ENCODE measurements around the gene BAZ2B. TPM values are rescaled to one million over a fixed set of nuclear protein-coding genes. Genes with fewer than 3 reads are reported as not detected.

The BAZ2B gene
- total RNA-seq, 1 donor from 2014 or later = 45.0 TPM

DNA sequence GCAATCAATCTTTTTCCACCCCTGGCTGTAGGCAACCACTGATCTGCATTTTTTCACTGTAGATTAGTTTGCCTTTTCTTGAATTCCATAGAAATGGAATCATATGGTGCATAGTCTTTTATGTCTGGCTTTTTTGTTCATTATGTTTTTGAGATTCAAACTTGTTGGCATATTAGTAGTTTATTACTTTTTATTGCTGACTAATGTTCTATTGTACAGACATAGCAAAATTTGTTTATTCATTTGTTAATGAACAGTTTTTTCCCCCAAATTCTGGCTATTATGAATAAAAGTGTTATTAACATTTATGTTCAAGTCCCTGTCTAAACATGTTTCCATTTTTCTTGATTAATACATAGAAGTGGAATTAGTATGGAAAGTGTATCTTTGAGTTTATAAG is 308.4 kb downstream of the BAZ2B start:
- TF ChIP-seq, protein P1, sequence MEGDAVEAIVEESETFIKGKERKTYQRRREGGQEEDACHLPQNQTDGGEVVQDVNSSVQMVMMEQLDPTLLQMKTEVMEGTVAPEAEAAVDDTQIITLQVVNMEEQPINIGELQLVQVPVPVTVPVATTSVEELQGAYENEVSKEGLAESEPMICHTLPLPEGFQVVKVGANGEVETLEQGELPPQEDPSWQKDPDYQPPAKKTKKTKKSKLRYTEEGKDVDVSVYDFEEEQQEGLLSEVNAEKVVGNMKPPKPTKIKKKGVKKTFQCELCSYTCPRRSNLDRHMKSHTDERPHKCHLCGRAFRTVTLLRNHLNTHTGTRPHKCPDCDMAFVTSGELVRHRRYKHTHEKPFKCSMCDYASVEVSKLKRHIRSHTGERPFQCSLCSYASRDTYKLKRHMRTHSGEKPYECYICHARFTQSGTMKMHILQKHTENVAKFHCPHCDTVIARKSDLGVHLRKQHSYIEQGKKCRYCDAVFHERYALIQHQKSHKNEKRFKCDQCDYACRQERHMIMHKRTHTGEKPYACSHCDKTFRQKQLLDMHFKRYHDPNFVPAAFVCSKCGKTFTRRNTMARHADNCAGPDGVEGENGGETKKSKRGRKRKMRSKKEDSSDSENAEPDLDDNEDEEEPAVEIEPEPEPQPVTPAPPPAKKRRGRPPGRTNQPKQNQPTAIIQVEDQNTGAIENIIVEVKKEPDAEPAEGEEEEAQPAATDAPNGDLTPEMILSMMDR (IDR thresholded peaks at IDR 0.05; ENCODE audit: insufficient read depth, low read length, poor library complexity, severe bottlenecking) = no peak
- no peak for DNase-seq (ENCODE audit: low read depth)
- Histone ChIP-seq H3K27me3 (ENCODE audit: control insufficient read depth, insufficient read depth, low read length) (no peaks in the 10 kb centered on the region), H3K4me3 (ENCODE audit: low read depth, low read length) (no peak overlapping the region), H3K36me3 (ENCODE audit: control insufficient read depth, insufficient read depth, low read length) (no peaks in the 10 kb centered on the region)

DNA sequence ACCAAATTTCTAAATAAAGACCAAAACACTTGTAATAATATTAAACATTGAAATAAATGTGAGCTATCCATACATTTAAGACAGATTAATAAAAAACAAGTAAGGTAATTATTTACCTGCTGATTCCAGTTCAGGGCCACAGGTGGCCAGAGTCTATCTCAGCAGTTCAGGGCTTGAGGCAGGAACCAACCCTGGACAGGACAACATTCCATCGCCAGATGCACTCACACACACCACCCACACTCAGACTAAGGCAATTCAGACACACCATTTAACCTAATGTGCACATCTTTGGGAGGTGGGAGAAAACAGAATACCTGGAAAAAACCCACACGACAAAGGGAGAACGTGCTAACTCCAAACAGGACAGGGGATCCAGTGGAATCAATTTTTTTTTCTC is 315.8 kb downstream of the BAZ2B start:
- H3K36me3 ChIP-seq (ENCODE audit: control insufficient read depth, insufficient read depth, low read length) = no peaks in the 10 kb centered on the region
- no peaks in the 10 kb centered on the region for H3K27me3 ChIP-seq (ENCODE audit: control insufficient read depth, insufficient read depth, low read length)
- TF ChIP-seq, protein P1 (IDR thresholded peaks at IDR 0.05; ENCODE audit: insufficient read depth, low read length, poor library complexity, severe bottlenecking) = no peak
- no peak overlapping the region for H3K4me3 ChIP-seq (ENCODE audit: low read depth, low read length)
- no peak for DNase-seq (ENCODE audit: low read depth)

DNA sequence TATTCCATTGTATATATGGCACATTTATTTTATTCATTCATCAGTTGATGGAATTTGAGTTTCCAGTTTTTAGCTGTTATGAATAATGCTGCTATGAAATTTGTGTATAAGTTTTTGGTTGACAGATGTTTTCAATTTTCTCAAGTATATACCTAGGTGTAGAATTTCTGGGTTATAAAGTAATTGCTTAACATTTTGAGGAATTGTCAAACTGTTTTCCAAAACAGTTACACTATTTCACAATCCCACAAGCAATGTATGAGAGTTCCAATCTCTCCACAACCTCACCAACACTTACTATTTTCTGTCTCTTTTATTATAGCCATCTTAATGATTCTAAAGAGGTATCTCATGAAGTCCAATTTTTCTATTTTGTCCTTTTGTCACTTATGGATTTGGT is 317.4 kb downstream of the BAZ2B start:
- Histone ChIP-seq H3K36me3 (ENCODE audit: control insufficient read depth, insufficient read depth, low read length) (no peaks in the 10 kb centered on the region), H3K27me3 (ENCODE audit: control insufficient read depth, insufficient read depth, low read length) (no peaks in the 10 kb centered on the region), H3K4me3 (ENCODE audit: low read depth, low read length) (no peak overlapping the region)
- DNase-seq (ENCODE audit: low read depth) = no peak
- TF ChIP-seq, protein P1 (IDR thresholded peaks at IDR 0.05; ENCODE audit: insufficient read depth, low read length, poor library complexity, severe bottlenecking) = no peak

DNA sequence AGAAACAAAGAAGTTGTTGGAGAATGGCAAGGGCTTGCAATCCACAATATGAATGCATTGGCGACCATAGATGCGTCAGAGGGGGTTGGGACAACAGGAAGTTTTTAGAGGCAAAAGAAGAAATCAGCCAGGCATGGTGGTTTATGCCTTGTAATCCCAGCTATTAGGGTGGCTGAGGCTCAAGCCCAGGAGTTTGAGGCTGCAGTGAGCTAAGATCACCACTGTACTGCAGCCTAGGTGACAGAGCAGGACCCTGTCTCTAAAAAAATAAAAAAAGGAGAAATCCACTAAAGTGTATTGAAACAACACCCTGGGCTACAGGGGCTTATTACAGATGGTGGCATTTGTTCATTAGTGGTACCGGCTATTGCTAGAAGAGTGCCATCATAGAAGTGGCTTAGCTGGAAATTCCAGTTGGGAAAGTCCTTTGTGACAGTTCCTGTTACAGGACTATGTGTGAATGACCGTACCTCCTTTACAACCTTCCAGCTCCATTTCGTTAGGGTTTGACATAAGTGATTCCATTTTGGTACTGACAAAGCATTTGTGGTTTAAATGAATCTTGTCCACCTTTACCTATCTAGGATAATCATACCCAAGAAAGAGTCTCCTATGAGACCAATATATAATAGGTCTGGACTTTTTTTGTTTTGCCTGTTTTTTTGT is 319.2 kb downstream of the BAZ2B start:
- H3K4me3 ChIP-seq (ENCODE audit: low read depth, low read length) = no peak overlapping the region
- TF ChIP-seq, protein P1 (IDR thresholded peaks at IDR 0.05; ENCODE audit: insufficient read depth, low read length, poor library complexity, severe bottlenecking) = no peak
- H3K27me3 ChIP-seq (ENCODE audit: control insufficient read depth, insufficient read depth, low read length) = no peaks in the 10 kb centered on the region
- H3K36me3 ChIP-seq (ENCODE audit: control insufficient read depth, insufficient read depth, low read length) = no peaks in the 10 kb centered on the region
- no peak for DNase-seq (ENCODE audit: low read depth)

DNA sequence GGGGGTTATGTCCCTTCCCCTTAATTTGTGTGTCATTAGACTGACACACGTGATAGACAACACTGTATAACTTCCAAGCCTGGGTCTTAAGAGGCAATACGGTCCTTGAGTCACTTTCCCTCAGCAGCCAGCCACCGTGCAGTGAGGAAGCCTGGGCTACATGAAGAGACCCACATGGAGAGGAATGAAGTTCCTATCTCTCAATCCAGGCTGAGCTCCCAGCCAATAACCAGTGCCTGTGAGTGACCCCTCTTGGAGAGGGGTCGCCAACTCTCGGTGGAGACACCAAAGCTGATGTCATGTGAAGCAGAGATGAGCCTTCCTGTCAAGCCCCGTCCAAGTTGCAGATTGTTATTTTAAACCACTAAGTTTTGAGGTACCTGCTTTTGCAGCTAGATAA is 324.2 kb downstream of the BAZ2B start:
- Histone ChIP-seq H3K27me3 (ENCODE audit: control insufficient read depth, insufficient read depth, low read length) (no peaks in the 10 kb centered on the region), H3K36me3 (ENCODE audit: control insufficient read depth, insufficient read depth, low read length) (no peaks in the 10 kb centered on the region), H3K4me3 (ENCODE audit: low read depth, low read length) (no peak overlapping the region)
- no peak for DNase-seq (ENCODE audit: low read depth)
- TF ChIP-seq, protein P1 (IDR thresholded peaks at IDR 0.05; ENCODE audit: insufficient read depth, low read length, poor library complexity, severe bottlenecking) = no peak

DNA sequence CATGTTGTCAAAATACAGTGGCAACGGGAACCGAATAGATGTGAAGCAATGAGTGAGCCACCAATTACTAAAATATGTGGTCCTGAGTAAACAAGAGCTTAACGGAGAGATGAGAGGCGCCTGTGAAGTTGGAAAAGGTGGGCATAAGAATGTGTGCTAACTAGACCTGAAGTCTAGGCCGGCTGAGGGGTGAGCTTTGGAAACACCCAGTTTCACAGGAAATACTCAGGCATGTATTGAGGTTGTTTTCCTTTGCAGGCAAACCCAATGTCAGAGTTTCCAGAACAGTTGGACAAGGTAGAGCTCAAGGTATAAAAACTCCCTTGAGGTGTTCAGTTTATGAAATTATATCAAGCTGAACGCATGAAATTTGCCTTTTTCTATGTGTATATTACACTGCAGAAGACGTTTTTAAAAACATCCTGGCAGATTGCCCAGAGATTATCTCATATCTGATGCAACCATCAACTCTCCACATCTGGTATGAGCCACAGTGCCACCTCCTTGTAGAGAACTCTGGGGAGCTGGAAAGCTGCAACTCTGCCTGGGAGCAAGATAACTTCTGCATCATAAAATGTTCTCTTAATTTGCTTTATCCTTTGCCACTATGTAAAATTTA is 325.9 kb downstream of the BAZ2B start:
- peak; percentile 29 for DNase-seq (ENCODE audit: low read depth)
- Histone ChIP-seq H3K36me3 (ENCODE audit: control insufficient read depth, insufficient read depth, low read length) (no peaks in the 10 kb centered on the region), H3K4me3 (ENCODE audit: low read depth, low read length) (no peak overlapping the region)

More for the DNA sequence above, 325.9 kb downstream of the BAZ2B start:
- no peaks in the 10 kb centered on the region for H3K27me3 ChIP-seq (ENCODE audit: control insufficient read depth, insufficient read depth, low read length)
- TF ChIP-seq, protein P1 (IDR thresholded peaks at IDR 0.05; ENCODE audit: insufficient read depth, low read length, poor library complexity, severe bottlenecking) = no peak

Measured in kidney epithelial cell (primary cell).